ENCODE results near the gene ABHD6. TPM values are rescaled to one million over a fixed set of nuclear protein-coding genes. Genes with fewer than 3 reads are reported as not detected.
"Not testable (repeated sequence)": the region's sequence is repeated elsewhere in the genome, so short reads cannot be mapped to it uniquely, and the experiment has no call there.

Gene ABHD6
- total RNA-seq, 1 experiment from 2014 or later, result 2.2 TPM

GRCh38 chr3:58266577-58266976, 29.0 kb downstream of the ABHD6 start:
- Histone ChIP-seq H4K20me1 (ENCODE audit: control insufficient read depth, insufficient read depth, insufficient read length) (no peaks in the 10 kb centered on the region), H3K4ac (ENCODE audit: low read depth, low read length) (no peak overlapping the region), H3K27ac (ENCODE audit: insufficient read length, low read depth, low read length) (no peak overlapping the region), H2AK5ac (ENCODE audit: insufficient read length, low read length) (no peak overlapping the region), H2AFZ (ENCODE audit: low read length) (no peak overlapping the region), H2BK12ac (ENCODE audit: insufficient read length, low read depth, low read length) (no peak overlapping the region), H3K79me2 (ENCODE audit: insufficient read depth, low read length) (no peaks in the 10 kb centered on the region), H3K79me1 (ENCODE audit: insufficient read depth, low read depth, low read length, poor library complexity, severe bottlenecking) (no peaks in the 10 kb centered on the region), H3K14ac (ENCODE audit: insufficient read depth, low read length) (no peak overlapping the region), H3K27me3 (ENCODE audit: insufficient read depth, low read length) (no peaks in the 10 kb centered on the region), H3K4me2 (ENCODE audit: insufficient read depth, insufficient read length, low read length) (no peak overlapping the region), H3K18ac (ENCODE audit: insufficient read length, low read depth, low read length) (no peak overlapping the region), H4K8ac (replicated peaks; ENCODE audit: insufficient read length, low read depth, low read length) (no peak overlapping the region), H2BK20ac (ENCODE audit: low read depth, low read length, poor library complexity, severe bottlenecking) (no peak overlapping the region), H2BK5ac (ENCODE audit: insufficient read length, low read length) (no peak overlapping the region), H3T11ph (ENCODE audit: low read length) (no peak overlapping the region), H3K9ac (ENCODE audit: extremely low read depth, insufficient read length, low read length) (no peak overlapping the region), H3K9me3 (ENCODE audit: control insufficient read depth, low read depth, low read length) (no peaks in the 10 kb centered on the region), H4K91ac (ENCODE audit: insufficient read length, low read depth, low read length) (no peak overlapping the region), H2BK15ac (ENCODE audit: low read depth, low read length) (no peak overlapping the region), H2BK120ac (ENCODE audit: low read depth, low read length, poor library complexity, severe bottlenecking) (no peak overlapping the region), H3K23me2 (ENCODE audit: insufficient read length, low read depth, low read length, poor library complexity, severe bottlenecking) (no peaks in the 10 kb centered on the region), H3K4me1 (ENCODE audit: insufficient read depth, low read length) (no peaks in the 10 kb centered on the region), H4K5ac (ENCODE audit: insufficient read length, low read depth, low read length) (no peak overlapping the region), H3K56ac (ENCODE audit: insufficient read length, low read depth, low read length) (no peak overlapping the region), H3K23ac (ENCODE audit: insufficient read length, low read depth, low read length) (no peak overlapping the region)
- no peak overlapping the region for H3K4me3 Mint-ChIP-seq
- no peaks in the 10 kb centered on the region for H3K4me1 Mint-ChIP-seq
- WGBS (ENCODE audit: extremely low coverage, insufficient read length, low lambda C conversion rate), result no CpG with 5 or more reads among the region's 1 CpG
- H3K9me3 Mint-ChIP-seq, result no peaks in the 10 kb centered on the region
- TF ChIP-seq, protein P1, sequence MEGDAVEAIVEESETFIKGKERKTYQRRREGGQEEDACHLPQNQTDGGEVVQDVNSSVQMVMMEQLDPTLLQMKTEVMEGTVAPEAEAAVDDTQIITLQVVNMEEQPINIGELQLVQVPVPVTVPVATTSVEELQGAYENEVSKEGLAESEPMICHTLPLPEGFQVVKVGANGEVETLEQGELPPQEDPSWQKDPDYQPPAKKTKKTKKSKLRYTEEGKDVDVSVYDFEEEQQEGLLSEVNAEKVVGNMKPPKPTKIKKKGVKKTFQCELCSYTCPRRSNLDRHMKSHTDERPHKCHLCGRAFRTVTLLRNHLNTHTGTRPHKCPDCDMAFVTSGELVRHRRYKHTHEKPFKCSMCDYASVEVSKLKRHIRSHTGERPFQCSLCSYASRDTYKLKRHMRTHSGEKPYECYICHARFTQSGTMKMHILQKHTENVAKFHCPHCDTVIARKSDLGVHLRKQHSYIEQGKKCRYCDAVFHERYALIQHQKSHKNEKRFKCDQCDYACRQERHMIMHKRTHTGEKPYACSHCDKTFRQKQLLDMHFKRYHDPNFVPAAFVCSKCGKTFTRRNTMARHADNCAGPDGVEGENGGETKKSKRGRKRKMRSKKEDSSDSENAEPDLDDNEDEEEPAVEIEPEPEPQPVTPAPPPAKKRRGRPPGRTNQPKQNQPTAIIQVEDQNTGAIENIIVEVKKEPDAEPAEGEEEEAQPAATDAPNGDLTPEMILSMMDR (conservative IDR thresholded peaks at IDR 0.05), result no peak
- no peak for DNase-seq
- H3K27ac Mint-ChIP-seq, result no peak overlapping the region
- no peaks in the 10 kb centered on the region for H3K36me3 Mint-ChIP-seq (ENCODE audit: insufficient read depth in 1 of 3, low read depth in 3 of 3)
- H3K27me3 Mint-ChIP-seq (ENCODE audit: low read depth), result no peaks in the 10 kb centered on the region; the same call in 1 of the 2 replicates

DNA sequence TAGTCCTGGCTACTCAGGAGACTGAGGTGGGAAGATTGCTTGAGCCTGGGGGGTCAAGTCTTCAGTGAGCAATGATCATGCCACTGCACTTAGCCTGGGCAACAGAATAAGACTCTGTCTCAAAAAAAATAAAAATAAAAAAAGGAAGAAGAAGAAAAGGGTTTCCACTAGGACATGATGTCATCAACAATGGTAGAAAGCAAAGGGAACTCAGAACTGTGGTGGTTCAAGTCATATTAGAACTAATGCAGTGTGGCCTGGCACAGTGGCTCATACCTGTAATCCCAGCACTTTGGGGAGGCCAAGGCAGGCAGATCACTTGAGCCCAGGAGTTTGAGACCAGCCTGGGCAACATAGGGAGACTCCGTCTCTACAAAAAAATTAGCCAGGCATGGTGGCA, 30.0 kb downstream of the ABHD6 start:
- not testable (repeated sequence) for DNase-seq; H3K79me1 ChIP-seq (ENCODE audit: insufficient read depth, low read depth, low read length, poor library complexity, severe bottlenecking); H3K9me3 Mint-ChIP-seq; H3K27me3 ChIP-seq (ENCODE audit: insufficient read depth, low read length); H3K4me3 Mint-ChIP-seq; H3K14ac ChIP-seq (ENCODE audit: insufficient read depth, low read length); H2AFZ ChIP-seq (ENCODE audit: low read length); H3K27me3 Mint-ChIP-seq (ENCODE audit: low read depth); H4K8ac ChIP-seq (replicated peaks; ENCODE audit: insufficient read length, low read depth, low read length); H3K23ac ChIP-seq (ENCODE audit: insufficient read length, low read depth, low read length); H3K9ac ChIP-seq (ENCODE audit: extremely low read depth, insufficient read length, low read length); H3K79me2 ChIP-seq (ENCODE audit: insufficient read depth, low read length); H3K27ac ChIP-seq (ENCODE audit: insufficient read length, low read depth, low read length); H2AK5ac ChIP-seq (ENCODE audit: insufficient read length, low read length); H3K4ac ChIP-seq (ENCODE audit: low read depth, low read length); H4K20me1 ChIP-seq (ENCODE audit: control insufficient read depth, insufficient read depth, insufficient read length); H3K18ac ChIP-seq (ENCODE audit: insufficient read length, low read depth, low read length); H3T11ph ChIP-seq (ENCODE audit: low read length); H3K9me3 ChIP-seq (ENCODE audit: control insufficient read depth, low read depth, low read length); H2BK15ac ChIP-seq (ENCODE audit: low read depth, low read length); H2BK20ac ChIP-seq (ENCODE audit: low read depth, low read length, poor library complexity, severe bottlenecking); H3K4me1 ChIP-seq (ENCODE audit: insufficient read depth, low read length); H4K5ac ChIP-seq (ENCODE audit: insufficient read length, low read depth, low read length); H2BK120ac ChIP-seq (ENCODE audit: low read depth, low read length, poor library complexity, severe bottlenecking); H4K91ac ChIP-seq (ENCODE audit: insufficient read length, low read depth, low read length); H3K4me1 Mint-ChIP-seq; H3K56ac ChIP-seq (ENCODE audit: insufficient read length, low read depth, low read length); H3K4me2 ChIP-seq (ENCODE audit: insufficient read depth, insufficient read length, low read length); H3K23me2 ChIP-seq (ENCODE audit: insufficient read length, low read depth, low read length, poor library complexity, severe bottlenecking); H2BK5ac ChIP-seq (ENCODE audit: insufficient read length, low read length); H2BK12ac ChIP-seq (ENCODE audit: insufficient read length, low read depth, low read length); H3K36me3 Mint-ChIP-seq (ENCODE audit: insufficient read depth in 1 of 3, low read depth in 3 of 3)
- H3K27ac Mint-ChIP-seq, result peak overlapping the region in 1 of 3 experiments; percentile 31; a peak in 1 of 7 replicates
- no CpG with 5 or more reads among the region's 1 CpG for WGBS (ENCODE audit: extremely low coverage, insufficient read length, low lambda C conversion rate)

Data from H9 (cell line).